ENCODE results near the gene IL1RAPL1.
"Not testable (repeated sequence)": the region's sequence is repeated elsewhere in the genome, so short reads cannot be mapped to it uniquely, and the experiment has no call there.

Gene IL1RAPL1

GRCh38 chrX:29359276-29359675 lies 772.0 kb downstream of the IL1RAPL1 start:
- DNase-seq (ENCODE audit: low spot score): no peak
- no peak overlapping the region for H3K23ac ChIP-seq (ENCODE audit: low read depth, low read length, poor library complexity)
- H3K18ac ChIP-seq (ENCODE audit: low read length): no peak overlapping the region
- H3K14ac ChIP-seq (ENCODE audit: low read length): no peak overlapping the region
- H3K4me1 ChIP-seq (ENCODE audit: control insufficient read depth in 2 of 2, insufficient read depth in 1 of 2, low read depth in 1 of 2, low read length in 2 of 2): no peaks in the 10 kb centered on the region
- no peaks in the 10 kb centered on the region for H3K36me3 ChIP-seq (replicated peaks in 1 of 2; ENCODE audit: control insufficient read depth in 2 of 2, insufficient read depth in 2 of 2, low read length in 2 of 2)
- no peak overlapping the region for H3K4ac ChIP-seq (ENCODE audit: low read length)
- H2BK12ac ChIP-seq (ENCODE audit: low read length): no peak overlapping the region
- no peak overlapping the region for H3K9ac ChIP-seq (ENCODE audit: low read depth, low read length, poor library complexity)
- no peak overlapping the region for H4K8ac ChIP-seq (ENCODE audit: low read depth, low read length)
- no peaks in the 10 kb centered on the region for H3K9me3 ChIP-seq (replicated peaks in 1 of 2; ENCODE audit: control insufficient read depth in 2 of 2, insufficient read depth in 1 of 2, low read depth in 1 of 2, low read length in 2 of 2)
- H2AFZ ChIP-seq (ENCODE audit: low read length): no peak overlapping the region
- H3K27ac ChIP-seq (replicated peaks; ENCODE audit: low read length): no peak overlapping the region
- no peak overlapping the region for H2BK120ac ChIP-seq (ENCODE audit: low read depth, low read length)
- no peak overlapping the region for H2AK5ac ChIP-seq (ENCODE audit: low read depth, low read length)
- no peak overlapping the region for H2BK15ac ChIP-seq (ENCODE audit: low read length)
- H3K79me1 ChIP-seq (ENCODE audit: low read depth, low read length): no peaks in the 10 kb centered on the region
- WGBS, 2 donors (ENCODE audit: extremely low coverage in 2 of 2, insufficient read length in 2 of 2, insufficient replicate concordance in 1 of 2): no CpG with 5 or more reads among the region's 1 CpG
- H2BK5ac ChIP-seq (ENCODE audit: low read length): no peak overlapping the region
- H3K4me3 ChIP-seq (ENCODE audit: low read length in 2 of 2): no peak overlapping the region
- no peaks in the 10 kb centered on the region for H3K27me3 ChIP-seq (ENCODE audit: control insufficient read depth in 3 of 3, insufficient read depth in 3 of 3, low read depth in 1 of 3, low read length in 3 of 3)
- no peak overlapping the region for H4K91ac ChIP-seq (ENCODE audit: low read depth, low read length, poor library complexity)
- no peak overlapping the region for H3K4me2 ChIP-seq (ENCODE audit: insufficient read depth, low read length, poor library complexity, severe bottlenecking)

GRCh38 chrX:29374765-29375164 lies 787.5 kb downstream of the IL1RAPL1 start:
- H3K4ac ChIP-seq (ENCODE audit: low read length); H3K18ac ChIP-seq (ENCODE audit: low read length); H2AK5ac ChIP-seq (ENCODE audit: low read depth, low read length); H3K9me3 ChIP-seq (replicated peaks in 1 of 2; ENCODE audit: control insufficient read depth in 2 of 2, insufficient read depth in 1 of 2, low read depth in 1 of 2, low read length in 2 of 2); H3K23ac ChIP-seq (ENCODE audit: low read depth, low read length, poor library complexity); H2BK120ac ChIP-seq (ENCODE audit: low read depth, low read length); H4K8ac ChIP-seq (ENCODE audit: low read depth, low read length); H3K79me1 ChIP-seq (ENCODE audit: low read depth, low read length); H2BK15ac ChIP-seq (ENCODE audit: low read length); H3K4me3 ChIP-seq (ENCODE audit: low read length in 2 of 2); H2BK12ac ChIP-seq (ENCODE audit: low read length); H3K27ac ChIP-seq (replicated peaks; ENCODE audit: low read length); H3K9ac ChIP-seq (ENCODE audit: low read depth, low read length, poor library complexity); H3K4me1 ChIP-seq (ENCODE audit: control insufficient read depth in 2 of 2, insufficient read depth in 1 of 2, low read depth in 1 of 2, low read length in 2 of 2); DNase-seq (ENCODE audit: low spot score); H3K14ac ChIP-seq (ENCODE audit: low read length); H4K91ac ChIP-seq (ENCODE audit: low read depth, low read length, poor library complexity); H2AFZ ChIP-seq (ENCODE audit: low read length); H3K27me3 ChIP-seq (ENCODE audit: control insufficient read depth in 3 of 3, insufficient read depth in 3 of 3, low read depth in 1 of 3, low read length in 3 of 3); H2BK5ac ChIP-seq (ENCODE audit: low read length); H3K4me2 ChIP-seq (ENCODE audit: insufficient read depth, low read length, poor library complexity, severe bottlenecking); H3K36me3 ChIP-seq (replicated peaks in 1 of 2; ENCODE audit: control insufficient read depth in 2 of 2, insufficient read depth in 2 of 2, low read length in 2 of 2): not testable (repeated sequence)

GRCh38 chrX:29376584-29376983 lies 789.3 kb downstream of the IL1RAPL1 start:
- H2BK12ac ChIP-seq (ENCODE audit: low read length): no peak overlapping the region
- no peak overlapping the region for H2BK15ac ChIP-seq (ENCODE audit: low read length)
- H3K4me2 ChIP-seq (ENCODE audit: insufficient read depth, low read length, poor library complexity, severe bottlenecking): no peak overlapping the region
- H3K36me3 ChIP-seq (replicated peaks in 1 of 2; ENCODE audit: control insufficient read depth in 2 of 2, insufficient read depth in 2 of 2, low read length in 2 of 2): no peaks in the 10 kb centered on the region
- no peaks in the 10 kb centered on the region for H3K4me1 ChIP-seq (ENCODE audit: control insufficient read depth in 2 of 2, insufficient read depth in 1 of 2, low read depth in 1 of 2, low read length in 2 of 2)
- no peak overlapping the region for H2AK5ac ChIP-seq (ENCODE audit: low read depth, low read length)
- H3K9ac ChIP-seq (ENCODE audit: low read depth, low read length, poor library complexity): no peak overlapping the region
- no peaks in the 10 kb centered on the region for H3K79me1 ChIP-seq (ENCODE audit: low read depth, low read length)
- H3K23ac ChIP-seq (ENCODE audit: low read depth, low read length, poor library complexity): no peak overlapping the region
- no peak overlapping the region for H2BK5ac ChIP-seq (ENCODE audit: low read length)
- H3K4ac ChIP-seq (ENCODE audit: low read length): no peak overlapping the region
- no peak overlapping the region for H2BK120ac ChIP-seq (ENCODE audit: low read depth, low read length)
- no CpG with 5 or more reads among the region's 1 CpG for WGBS, 2 donors (ENCODE audit: extremely low coverage in 2 of 2, insufficient read length in 2 of 2, insufficient replicate concordance in 1 of 2)
- no peak overlapping the region for H3K4me3 ChIP-seq (ENCODE audit: low read length in 2 of 2)
- DNase-seq (ENCODE audit: low spot score): no peak
- no peaks in the 10 kb centered on the region for H3K27me3 ChIP-seq (ENCODE audit: control insufficient read depth in 3 of 3, insufficient read depth in 3 of 3, low read depth in 1 of 3, low read length in 3 of 3)
- H3K9me3 ChIP-seq (replicated peaks in 1 of 2; ENCODE audit: control insufficient read depth in 2 of 2, insufficient read depth in 1 of 2, low read depth in 1 of 2, low read length in 2 of 2): no peaks in the 10 kb centered on the region
- H3K27ac ChIP-seq (replicated peaks; ENCODE audit: low read length): no peak overlapping the region
- H3K14ac ChIP-seq (ENCODE audit: low read length): no peak overlapping the region
- no peak overlapping the region for H4K8ac ChIP-seq (ENCODE audit: low read depth, low read length)
- no peak overlapping the region for H2AFZ ChIP-seq (ENCODE audit: low read length)
- no peak overlapping the region for H3K18ac ChIP-seq (ENCODE audit: low read length)
- no peak overlapping the region for H4K91ac ChIP-seq (ENCODE audit: low read depth, low read length, poor library complexity)

- Histone ChIP-seq H2BK12ac (ENCODE audit: low read length) (no peak overlapping the region), H3K79me1 (ENCODE audit: low read depth, low read length) (no peaks in the 10 kb centered on the region), H3K4me3 (ENCODE audit: low read length in 2 of 2) (no peak overlapping the region), H3K36me3 (replicated peaks in 1 of 2; ENCODE audit: control insufficient read depth in 2 of 2, insufficient read depth in 2 of 2, low read length in 2 of 2) (no peaks in the 10 kb centered on the region), H2AK5ac (ENCODE audit: low read depth, low read length) (no peak overlapping the region), H2AFZ (ENCODE audit: low read length) (no peak overlapping the region), H3K14ac (ENCODE audit: low read length) (no peak overlapping the region), H2BK120ac (ENCODE audit: low read depth, low read length) (no peak overlapping the region), H4K8ac (ENCODE audit: low read depth, low read length) (no peak overlapping the region), H3K9me3 (replicated peaks in 1 of 2; ENCODE audit: control insufficient read depth in 2 of 2, insufficient read depth in 1 of 2, low read depth in 1 of 2, low read length in 2 of 2) (no peaks in the 10 kb centered on the region), H3K27me3 (ENCODE audit: control insufficient read depth in 3 of 3, insufficient read depth in 3 of 3, low read depth in 1 of 3, low read length in 3 of 3) (no peaks in the 10 kb centered on the region), H4K91ac (ENCODE audit: low read depth, low read length, poor library complexity) (no peak overlapping the region), H2BK15ac (ENCODE audit: low read length) (no peak overlapping the region), H3K4ac (ENCODE audit: low read length) (no peak overlapping the region), H2BK5ac (ENCODE audit: low read length) (no peak overlapping the region), H3K9ac (ENCODE audit: low read depth, low read length, poor library complexity) (no peak overlapping the region), H3K18ac (ENCODE audit: low read length) (no peak overlapping the region), H3K27ac (replicated peaks; ENCODE audit: low read length) (no peak overlapping the region), H3K4me2 (ENCODE audit: insufficient read depth, low read length, poor library complexity, severe bottlenecking) (no peak overlapping the region), H3K23ac (ENCODE audit: low read depth, low read length, poor library complexity) (no peak overlapping the region), H3K4me1 (ENCODE audit: control insufficient read depth in 2 of 2, insufficient read depth in 1 of 2, low read depth in 1 of 2, low read length in 2 of 2) (no peaks in the 10 kb centered on the region)
- DNase-seq (ENCODE audit: low spot score): no peak
Measured at GRCh38 chrX:29382811-29383210, 795.6 kb downstream of the IL1RAPL1 start.

Data from neuronal stem cell (in vitro differentiated cells).